Stimulated activated memory B cell treated with anti-CD40 and anti-IgM and Interleukin-4, amounts not matched to agents 10 μg/mL and 1 μg/mL and 100 μg/mL, for 72 hours (primary cell): Measurements from ENCODE around the gene CFAP107.
"Not testable (repeated sequence)": the region's sequence is repeated elsewhere in the genome, so short reads cannot be mapped to it uniquely, and the experiment has no call there.

Experiments
- ATAC-seq: fragments of 150-1000 bp; cut with Tn5 transposase; 2 replicates; pipeline ENCODE4 v1.10.0; 2021
- H3K27ac Mint-ChIP-seq: one replicate; pipeline ENCODE4 v1.8.0; 2022; ENCODE audit warnings: mild to moderate bottlenecking, mixed read lengths
- H3K27me3 Mint-ChIP-seq: one replicate; pipeline ENCODE4 v1.8.0; 2022; ENCODE audit warnings: mixed read lengths
- H3K36me3 Mint-ChIP-seq: one replicate; pipeline ENCODE4 v1.8.0; 2022; ENCODE audit warnings: mixed read lengths
- H3K4me1 Mint-ChIP-seq: one replicate; pipeline ENCODE4 v1.8.0; 2022; ENCODE audit warnings: mixed read lengths
- H3K4me3 Mint-ChIP-seq: one replicate; pipeline ENCODE4 v1.8.0; 2022; ENCODE audit warnings: mild to moderate bottlenecking, moderate library complexity, mixed read lengths
- H3K9me3 Mint-ChIP-seq: one replicate; pipeline ENCODE4 v1.8.0; 2022; ENCODE audit warnings: mixed read lengths

CFAP107 gene

GRCh38 chr1:12722626-12723025 is 23.4 kb upstream of the CFAP107 start:
- Mint-ChIP-seq H3K4me3 (no peak overlapping the region), H3K27me3 (peaks cover 29% of the 10 kb centered on the region), H3K4me1 (no peaks in the 10 kb centered on the region), H3K36me3 (no peaks in the 10 kb centered on the region), H3K27ac (no peak overlapping the region), H3K9me3 (no peaks in the 10 kb centered on the region)
- ATAC-seq, result no peak

DNA sequence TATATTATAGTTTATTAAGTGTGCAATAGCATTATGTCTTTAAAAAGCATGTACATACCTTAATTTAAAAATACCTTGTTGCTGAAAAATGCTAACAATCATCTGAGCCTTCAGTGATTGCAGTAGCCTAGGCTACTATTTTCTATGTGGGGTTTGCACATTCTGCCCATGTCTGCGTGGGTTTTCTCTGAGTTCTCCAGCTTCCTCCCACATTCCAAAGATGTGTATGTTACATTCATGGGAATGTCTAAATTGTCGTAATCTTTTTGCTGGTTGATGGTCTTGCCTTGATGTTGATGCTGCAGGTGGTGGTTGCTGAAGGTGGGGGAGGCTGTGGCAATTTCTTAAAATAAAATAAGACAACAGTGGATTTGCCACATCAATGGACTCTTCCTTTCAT is 17.6 kb upstream of the CFAP107 start:
- Mint-ChIP-seq H3K36me3 (no peaks in the 10 kb centered on the region), H3K4me3 (no peak overlapping the region), H3K4me1 (no peaks in the 10 kb centered on the region), H3K9me3 (peaks cover 19% of the 10 kb centered on the region), H3K27me3 (peaks cover 18% of the 10 kb centered on the region), H3K27ac (no peak overlapping the region)
- ATAC-seq, result no peak

DNA sequence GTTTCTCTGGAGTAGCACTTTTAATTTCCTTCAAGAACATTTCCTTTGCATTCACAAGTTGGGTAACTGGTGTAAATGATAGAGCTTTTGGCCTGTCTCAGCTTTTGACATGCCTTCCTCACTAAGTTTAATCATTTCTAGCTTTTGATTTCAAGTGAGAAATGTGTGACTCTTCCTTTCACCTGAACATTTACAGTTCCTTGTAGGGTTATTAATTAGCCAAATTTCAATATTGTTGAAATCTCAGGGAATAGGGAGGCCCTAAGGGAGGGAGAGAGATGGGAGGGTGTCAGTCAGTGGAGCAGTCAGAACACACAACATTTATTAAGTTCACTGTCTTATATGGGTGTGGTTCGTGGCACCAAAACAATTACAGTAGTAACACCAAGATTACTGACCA is 15.8 kb upstream of the CFAP107 start:
- H3K4me1 Mint-ChIP-seq, result no peaks in the 10 kb centered on the region
- no peak overlapping the region for H3K4me3 Mint-ChIP-seq
- H3K27ac Mint-ChIP-seq, result no peak overlapping the region
- H3K27me3 Mint-ChIP-seq, result peaks cover 29% of the 10 kb centered on the region
- peaks cover 22% of the 10 kb centered on the region for H3K9me3 Mint-ChIP-seq
- no peak for ATAC-seq
- no peaks in the 10 kb centered on the region for H3K36me3 Mint-ChIP-seq

DNA sequence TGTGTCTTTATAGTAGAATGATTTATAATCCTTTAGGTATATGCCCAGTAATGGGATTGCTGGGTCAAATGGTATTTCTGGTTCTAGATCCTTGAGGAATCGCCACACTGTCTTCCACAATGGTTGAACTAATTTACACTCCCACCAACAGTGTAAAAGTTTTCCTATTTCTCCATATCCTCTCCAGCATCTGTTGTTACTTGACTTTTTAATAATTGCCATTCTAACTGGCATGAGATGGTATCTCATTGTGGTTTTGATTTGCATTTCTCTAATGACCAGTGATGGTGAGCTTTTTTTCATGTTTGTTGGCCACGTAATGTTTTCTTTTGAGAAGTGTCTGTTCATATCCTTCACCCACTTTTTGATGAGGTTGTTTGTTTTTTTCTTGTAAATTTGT is 14.9 kb upstream of the CFAP107 start:
- not testable (repeated sequence) for H3K27ac Mint-ChIP-seq, H3K36me3 Mint-ChIP-seq, H3K4me3 Mint-ChIP-seq, H3K4me1 Mint-ChIP-seq, ATAC-seq
- peaks cover 22% of the 10 kb centered on the region for H3K9me3 Mint-ChIP-seq
- H3K27me3 Mint-ChIP-seq, result peaks cover 36% of the 10 kb centered on the region

DNA sequence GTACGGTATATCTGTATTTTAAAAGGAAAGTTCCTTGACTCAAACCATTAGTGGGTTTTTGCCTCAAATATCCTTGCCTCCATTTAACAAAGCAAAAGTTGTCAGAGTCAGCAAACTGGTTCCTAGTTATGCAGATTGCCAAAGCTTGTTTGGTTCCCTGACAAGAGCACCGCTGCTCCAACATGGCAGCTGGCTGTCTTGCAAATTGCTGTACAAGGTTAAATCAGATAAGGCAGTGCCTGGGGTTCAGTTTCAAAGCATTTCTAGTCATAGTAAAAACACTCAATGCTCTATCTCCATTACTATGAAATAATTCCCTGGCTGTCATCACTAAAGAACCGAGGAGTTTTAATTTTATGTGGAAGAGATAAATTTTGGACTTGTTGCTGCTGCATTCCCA is 11.3 kb upstream of the CFAP107 start:
- ATAC-seq, result no peak
- Mint-ChIP-seq H3K27me3 (peaks cover 61% of the 10 kb centered on the region), H3K27ac (no peak overlapping the region), H3K4me3 (no peak overlapping the region), H3K4me1 (no peaks in the 10 kb centered on the region), H3K36me3 (no peaks in the 10 kb centered on the region), H3K9me3 (peaks cover 23% of the 10 kb centered on the region)

DNA sequence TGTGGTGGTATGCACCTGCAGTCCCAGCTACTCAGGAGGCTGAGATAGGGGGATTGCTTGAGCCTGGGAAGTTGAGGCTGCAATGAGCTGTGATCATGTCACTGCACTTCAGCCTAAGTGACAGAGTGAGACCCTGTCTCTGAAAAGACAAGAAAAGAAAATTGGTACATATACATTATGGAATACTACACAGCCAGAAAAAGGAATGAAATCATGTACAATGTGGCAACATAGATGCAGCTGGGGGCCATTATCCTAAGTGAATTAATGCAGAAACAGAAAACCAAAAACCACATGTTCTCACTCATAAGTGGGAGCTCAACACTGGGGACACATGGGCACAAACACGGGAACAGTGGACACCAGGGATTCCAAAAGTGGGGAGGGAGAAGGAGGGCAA is 7.1 kb upstream of the CFAP107 start:
- Mint-ChIP-seq H3K4me1 (no peaks in the 10 kb centered on the region), H3K4me3 (no peak overlapping the region), H3K27ac (no peak overlapping the region), H3K27me3 (peaks cover 46% of the 10 kb centered on the region), H3K9me3 (peaks cover 6% of the 10 kb centered on the region), H3K36me3 (no peaks in the 10 kb centered on the region)
- no peak for ATAC-seq

- H3K4me1 Mint-ChIP-seq, result no peaks in the 10 kb centered on the region
- peaks cover 48% of the 10 kb centered on the region for H3K27me3 Mint-ChIP-seq
- H3K9me3 Mint-ChIP-seq, result peaks cover 6% of the 10 kb centered on the region
- H3K4me3 Mint-ChIP-seq, result no peak overlapping the region
- ATAC-seq, result no peak
- no peaks in the 10 kb centered on the region for H3K36me3 Mint-ChIP-seq
- H3K27ac Mint-ChIP-seq, result no peak overlapping the region
These were observed 6.4 kb upstream of the CFAP107 start for GRCh38 chr1:12739613-12740012.

DNA sequence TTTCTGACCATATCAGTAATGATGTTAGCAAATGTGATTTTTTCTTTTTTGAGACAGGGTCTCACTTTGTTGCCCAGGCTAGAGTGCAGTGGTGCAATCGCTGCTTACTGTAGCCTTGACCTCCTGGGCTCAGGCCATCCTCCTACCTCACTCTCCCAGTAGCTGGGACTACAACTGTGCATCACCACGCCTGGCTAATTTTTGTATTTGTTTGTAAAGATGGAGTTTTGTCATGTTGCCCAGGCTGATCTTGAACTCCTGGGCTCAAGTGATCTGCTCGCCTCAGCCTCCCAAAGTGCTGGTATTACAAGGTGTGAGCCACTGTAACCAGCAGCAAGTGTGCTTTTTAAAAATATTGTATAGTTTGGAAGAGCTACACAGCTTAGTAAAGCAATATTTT is 4.1 kb upstream of the CFAP107 start:
- Mint-ChIP-seq H3K4me1 (no peaks in the 10 kb centered on the region), H3K4me3 (no peak overlapping the region), H3K9me3 (peaks cover 7% of the 10 kb centered on the region), H3K36me3 (no peaks in the 10 kb centered on the region), H3K27me3 (peaks cover 50% of the 10 kb centered on the region), H3K27ac (no peak overlapping the region)
- ATAC-seq, result no peak

DNA sequence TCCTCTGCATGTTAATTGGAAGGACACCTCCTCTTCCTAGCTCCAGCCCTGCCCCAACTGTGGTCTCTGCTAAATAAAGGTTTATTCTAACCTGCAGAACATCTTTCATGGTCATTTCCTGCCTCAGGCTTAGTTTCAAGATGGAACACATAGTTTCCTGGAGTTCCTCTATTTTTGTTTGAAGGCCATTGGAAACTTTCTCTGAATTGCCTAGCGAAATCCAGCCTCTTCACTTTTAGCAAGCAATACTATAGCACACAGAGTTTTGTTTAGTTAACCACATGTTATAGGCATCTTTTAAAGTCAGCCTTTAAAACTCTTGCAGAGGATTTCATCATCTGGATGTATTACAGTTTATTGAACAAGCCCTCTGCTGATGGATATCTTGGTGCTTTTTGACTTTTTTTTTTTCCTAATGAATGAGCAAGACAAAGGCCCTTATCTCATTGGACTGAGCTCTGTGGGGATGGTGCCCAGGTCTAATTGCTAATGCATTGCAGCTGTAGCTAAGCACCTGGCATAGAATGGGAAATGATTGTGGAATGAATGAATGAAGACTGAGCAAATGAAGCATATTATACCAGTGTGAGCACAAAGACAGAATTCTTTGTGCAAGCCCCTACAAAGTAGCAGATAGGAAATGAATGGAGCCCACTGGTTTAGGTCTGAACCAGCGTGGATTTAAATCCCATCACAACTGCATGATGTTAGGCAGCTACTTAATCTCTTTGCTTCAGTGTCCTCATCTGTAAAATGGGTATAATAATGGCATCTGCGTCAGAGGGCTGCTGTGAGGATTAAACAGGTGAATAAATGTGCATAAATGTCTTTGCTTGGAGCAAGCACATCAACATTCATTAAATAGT is 641 bp upstream of the CFAP107 start:
- ATAC-seq, result no peak
- peaks cover 16% of the 10 kb centered on the region for H3K36me3 Mint-ChIP-seq
- H3K27me3 Mint-ChIP-seq, result peaks cover 33% of the 10 kb centered on the region
- H3K4me1 Mint-ChIP-seq, result no peaks in the 10 kb centered on the region
- no peak overlapping the region for H3K4me3 Mint-ChIP-seq
- peaks cover 23% of the 10 kb centered on the region for H3K9me3 Mint-ChIP-seq
- H3K27ac Mint-ChIP-seq, result no peak overlapping the region

- no peaks in the 10 kb centered on the region for H3K4me1 Mint-ChIP-seq
- no peak for ATAC-seq
- no peak overlapping the region for H3K4me3 Mint-ChIP-seq
- H3K27me3 Mint-ChIP-seq, result peaks cover 45% of the 10 kb centered on the region
- peaks cover 16% of the 10 kb centered on the region for H3K36me3 Mint-ChIP-seq
- H3K27ac Mint-ChIP-seq, result no peak overlapping the region
- peaks cover 26% of the 10 kb centered on the region for H3K9me3 Mint-ChIP-seq
These were observed 2.9 kb downstream of the CFAP107 start for GRCh38 chr1:12748778-12749355.

GRCh38 chr1:12754738-12755137 is 8.7 kb downstream of the CFAP107 start:
- ATAC-seq, result no peak
- Mint-ChIP-seq H3K27ac (no peak overlapping the region), H3K9me3 (peaks cover 7% of the 10 kb centered on the region), H3K36me3 (no peaks in the 10 kb centered on the region), H3K4me1 (no peaks in the 10 kb centered on the region), H3K4me3 (no peak overlapping the region), H3K27me3 (peaks cover 33% of the 10 kb centered on the region)

DNA sequence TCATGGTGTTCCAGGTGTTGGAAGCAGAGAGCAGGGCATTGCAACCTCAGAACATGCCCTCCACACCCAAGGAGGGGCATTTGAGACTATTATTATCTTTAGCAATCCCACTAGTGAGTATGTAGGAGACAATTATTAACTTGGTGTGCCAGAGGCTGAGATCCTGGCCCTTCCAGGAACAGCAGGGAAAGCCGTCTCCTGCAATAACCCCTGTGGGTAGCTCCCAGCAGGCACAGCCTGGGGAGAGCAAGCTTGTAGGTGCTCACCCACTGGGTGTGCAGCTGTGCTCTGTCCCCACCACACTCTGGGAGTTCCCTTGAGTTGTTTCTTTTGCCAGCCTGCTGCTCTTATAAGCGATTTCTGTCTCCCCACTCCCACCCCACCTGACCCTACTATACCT is 10.3 kb downstream of the CFAP107 start:
- no peaks in the 10 kb centered on the region for H3K4me1 Mint-ChIP-seq
- H3K27me3 Mint-ChIP-seq, result peaks cover 17% of the 10 kb centered on the region
- no peak overlapping the region for H3K27ac Mint-ChIP-seq
- no peaks in the 10 kb centered on the region for H3K9me3 Mint-ChIP-seq
- H3K4me3 Mint-ChIP-seq, result no peak overlapping the region
- H3K36me3 Mint-ChIP-seq, result no peaks in the 10 kb centered on the region
- ATAC-seq, result peak; percentile 14

- Mint-ChIP-seq H3K4me1 (no peaks in the 10 kb centered on the region), H3K36me3 (no peaks in the 10 kb centered on the region), H3K9me3 (no peaks in the 10 kb centered on the region), H3K4me3 (no peak overlapping the region), H3K27me3 (peaks cover 14% of the 10 kb centered on the region), H3K27ac (no peak overlapping the region)
- no peak for ATAC-seq
These were observed 10.9 kb downstream of the CFAP107 start for GRCh38 chr1:12756768-12757413.

- Mint-ChIP-seq H3K36me3 (no peaks in the 10 kb centered on the region), H3K4me3 (no peak overlapping the region), H3K27me3 (peaks cover 14% of the 10 kb centered on the region), H3K9me3 (no peaks in the 10 kb centered on the region), H3K27ac (no peak overlapping the region), H3K4me1 (no peaks in the 10 kb centered on the region)
- ATAC-seq, result no peak
These were observed 11.8 kb downstream of the CFAP107 start for GRCh38 chr1:12757836-12758235.

GRCh38 chr1:12760256-12760795 is 14.3 kb downstream of the CFAP107 start:
- H3K36me3 Mint-ChIP-seq, result no peaks in the 10 kb centered on the region
- no peak overlapping the region for H3K27ac Mint-ChIP-seq
- ATAC-seq, result no peak
- peaks cover 14% of the 10 kb centered on the region for H3K27me3 Mint-ChIP-seq
- H3K4me3 Mint-ChIP-seq, result no peak overlapping the region
- no peaks in the 10 kb centered on the region for H3K4me1 Mint-ChIP-seq
- H3K9me3 Mint-ChIP-seq, result no peaks in the 10 kb centered on the region
